ENCODE measurements around the gene SPARCL1.

GRCh38 chr4:87497578-87497977, 31.6 kb downstream of the SPARCL1 start:
- TF ChIP-seq, protein P1, sequence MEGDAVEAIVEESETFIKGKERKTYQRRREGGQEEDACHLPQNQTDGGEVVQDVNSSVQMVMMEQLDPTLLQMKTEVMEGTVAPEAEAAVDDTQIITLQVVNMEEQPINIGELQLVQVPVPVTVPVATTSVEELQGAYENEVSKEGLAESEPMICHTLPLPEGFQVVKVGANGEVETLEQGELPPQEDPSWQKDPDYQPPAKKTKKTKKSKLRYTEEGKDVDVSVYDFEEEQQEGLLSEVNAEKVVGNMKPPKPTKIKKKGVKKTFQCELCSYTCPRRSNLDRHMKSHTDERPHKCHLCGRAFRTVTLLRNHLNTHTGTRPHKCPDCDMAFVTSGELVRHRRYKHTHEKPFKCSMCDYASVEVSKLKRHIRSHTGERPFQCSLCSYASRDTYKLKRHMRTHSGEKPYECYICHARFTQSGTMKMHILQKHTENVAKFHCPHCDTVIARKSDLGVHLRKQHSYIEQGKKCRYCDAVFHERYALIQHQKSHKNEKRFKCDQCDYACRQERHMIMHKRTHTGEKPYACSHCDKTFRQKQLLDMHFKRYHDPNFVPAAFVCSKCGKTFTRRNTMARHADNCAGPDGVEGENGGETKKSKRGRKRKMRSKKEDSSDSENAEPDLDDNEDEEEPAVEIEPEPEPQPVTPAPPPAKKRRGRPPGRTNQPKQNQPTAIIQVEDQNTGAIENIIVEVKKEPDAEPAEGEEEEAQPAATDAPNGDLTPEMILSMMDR (IDR thresholded peaks at IDR 0.05): no peak
- no peak for TF ChIP-seq POLR2A (IDR thresholded peaks at IDR 0.05)
